ENCODE measurements around the gene ALOXE3. TPM values are rescaled to one million over a fixed set of nuclear protein-coding genes. Genes with fewer than 3 reads are reported as not detected.

ALOXE3 gene
- total RNA-seq, 1 donor from 2014 or later, result not detected

DNA sequence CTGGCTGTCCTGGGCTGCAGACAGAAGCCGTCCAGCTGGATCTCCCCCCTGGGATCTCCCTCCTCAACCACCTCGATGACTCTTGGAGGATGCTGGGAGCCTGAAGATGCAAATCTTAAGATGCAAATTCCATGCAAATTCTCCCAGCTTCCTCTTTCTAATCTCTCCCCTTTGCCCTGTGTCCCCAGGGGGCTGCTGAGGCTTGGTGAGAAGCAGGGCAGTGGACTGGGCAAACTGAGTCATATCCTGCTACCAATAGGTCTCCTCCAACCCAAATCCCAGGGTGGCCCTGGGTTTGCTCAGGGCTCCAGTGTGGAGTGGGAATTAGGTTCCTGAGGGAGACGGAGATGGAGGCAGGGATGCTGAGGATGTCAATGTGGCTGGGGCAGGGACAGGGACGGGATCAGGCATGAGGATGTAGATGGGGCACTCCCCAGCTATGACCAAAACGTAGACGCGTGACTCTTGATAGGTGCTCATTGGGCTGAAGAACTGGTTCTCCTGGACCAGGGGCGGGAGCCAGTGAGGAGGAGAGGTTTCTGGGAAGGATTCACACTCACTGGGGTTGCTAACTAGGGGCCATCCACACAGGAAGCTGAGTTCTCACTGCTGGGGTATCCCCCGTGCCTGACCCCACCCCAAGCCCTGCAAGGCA, 27.2 kb downstream of the ALOXE3 start:
- ATAC-seq (no peak), DNase-seq (no peak)
- no peak overlapping the region for H3K27ac ChIP-seq
- no peak overlapping the region for H3K4me3 ChIP-seq
- no peaks in the 10 kb centered on the region for H3K9me3 ChIP-seq
- H3K36me3 ChIP-seq, result no peaks in the 10 kb centered on the region
- no peak for TF ChIP-seq CTCF (IDR thresholded peaks at IDR 0.05)
- intact Hi-C loops (cut with DNase I), result no loop called here
- peaks cover 14% of the 10 kb centered on the region for H3K27me3 ChIP-seq
- no peaks in the 10 kb centered on the region for H3K4me1 ChIP-seq

GRCh38 chr17:8089728-8090127, 28.6 kb downstream of the ALOXE3 start:
- DNase-seq (no peak), ATAC-seq (no peak)
- no peak overlapping the region for H3K27ac ChIP-seq
- peaks cover 15% of the 10 kb centered on the region for H3K27me3 ChIP-seq
- no peaks in the 10 kb centered on the region for H3K4me1 ChIP-seq
- TF ChIP-seq CTCF (IDR thresholded peaks at IDR 0.05), result no peak
- intact Hi-C loops (cut with DNase I), result no loop called here
- no peaks in the 10 kb centered on the region for H3K9me3 ChIP-seq
- H3K4me3 ChIP-seq, result no peak overlapping the region
- H3K36me3 ChIP-seq, result no peaks in the 10 kb centered on the region

DNA sequence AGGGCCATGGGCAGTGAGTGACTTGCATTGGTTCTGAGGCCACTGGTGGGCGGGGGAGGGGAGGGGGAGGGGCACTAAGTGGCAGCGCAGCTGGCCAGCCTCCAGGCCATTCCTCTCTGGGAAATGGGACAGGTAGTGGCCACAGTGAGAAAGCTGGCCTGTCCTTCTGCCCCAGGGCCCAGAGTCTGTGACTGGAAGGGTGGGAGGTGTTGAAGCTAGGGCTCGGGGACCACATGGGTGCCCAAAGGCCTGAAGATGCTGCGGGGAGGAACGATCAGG, 30.4 kb downstream of the ALOXE3 start:
- TF ChIP-seq CTCF (IDR thresholded peaks at IDR 0.05), result no peak
- Histone ChIP-seq H3K4me1 (no peaks in the 10 kb centered on the region), H3K27me3 (peaks cover 22% of the 10 kb centered on the region), H3K4me3 (no peak overlapping the region), H3K9me3 (no peaks in the 10 kb centered on the region), H3K27ac (no peak overlapping the region), H3K36me3 (no peaks in the 10 kb centered on the region)
- ATAC-seq (no peak), DNase-seq (no peak)
- intact Hi-C loops (cut with DNase I), result no loop called here

DNA sequence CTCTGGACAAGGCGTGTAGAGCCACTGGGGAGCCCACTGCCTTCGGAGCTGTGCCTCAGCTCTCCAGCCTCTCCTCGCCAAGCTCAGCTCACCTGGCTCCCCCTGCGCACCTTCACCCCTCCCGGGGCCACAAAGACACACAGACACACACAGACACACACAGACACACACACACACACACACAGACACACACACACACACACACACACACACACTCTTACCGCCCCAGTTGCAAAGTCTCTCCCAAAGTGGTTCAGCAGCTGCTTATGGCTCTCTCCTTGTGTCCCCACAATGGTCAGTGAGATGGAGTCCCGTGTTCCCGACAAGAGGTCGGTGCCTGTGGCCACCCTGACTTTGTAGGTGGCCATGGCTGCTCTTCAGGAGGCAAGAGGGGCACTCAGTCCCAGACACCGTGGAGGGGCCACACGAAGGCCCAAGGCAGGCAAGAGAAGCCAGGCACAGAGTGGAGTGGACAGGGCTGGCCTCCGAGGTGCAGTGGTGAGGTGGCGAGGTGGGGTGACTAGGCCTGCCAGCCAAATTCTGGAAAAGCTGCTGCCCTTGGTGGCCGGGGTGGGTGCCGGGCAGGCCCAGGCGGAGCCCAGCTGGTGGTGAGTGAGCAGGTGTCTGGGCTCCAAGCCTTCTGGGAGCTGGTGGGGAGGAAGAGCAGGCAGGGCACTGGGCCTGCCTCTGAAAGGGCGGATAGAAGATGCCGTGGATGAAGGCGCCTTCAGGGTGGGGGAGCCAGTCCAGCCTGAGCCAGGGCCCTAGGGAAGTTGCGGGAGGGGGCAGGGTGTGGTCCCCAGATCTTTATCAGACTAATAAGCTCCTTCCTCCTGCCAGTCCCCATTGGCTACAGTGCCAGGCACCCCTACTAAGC, 31.0 kb downstream of the ALOXE3 start, which contains the start of gene ALOX12B:
Gene ALOX12B, minus strand, starts transcription at position 642 of the 877 bp plus-strand sequence. Its CDS starts 274 bp downstream, at position 368.
- Histone ChIP-seq H3K27me3 (peaks cover 27% of the 10 kb centered on the region), H3K27ac (no peak within 1 kb of the TSS), H3K36me3 (no peaks in the 10 kb centered on the region), H3K9me3 (no peaks in the 10 kb centered on the region), H3K4me3 (no peak within 1 kb of the TSS), H3K4me1 (no peaks in the 10 kb centered on the region)
- DNase-seq (no peak), ATAC-seq (peak; percentile 7)
- intact Hi-C loops (cut with DNase I), result no loop called here
- TF ChIP-seq CTCF (IDR thresholded peaks at IDR 0.05), result no peak

DNA sequence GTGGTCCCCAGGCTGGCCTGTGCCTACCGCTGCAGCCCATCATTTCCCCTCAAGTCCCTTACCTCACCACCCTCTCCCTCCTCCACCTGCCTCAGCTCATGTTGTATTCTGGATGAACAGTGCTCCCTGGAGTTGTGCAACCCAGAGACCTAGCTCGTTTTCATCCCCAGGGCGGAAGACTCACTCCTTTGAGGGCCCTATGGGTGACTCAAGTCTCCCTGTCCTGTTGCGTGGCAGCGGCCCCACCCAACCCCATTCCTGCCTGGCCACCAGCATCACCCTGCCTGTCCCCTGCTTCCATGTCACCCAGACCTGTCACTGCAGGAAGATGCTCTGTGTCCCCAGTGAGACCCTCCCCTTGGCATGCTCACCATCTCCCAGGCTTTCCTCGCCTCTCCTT, 34.1 kb downstream of the ALOXE3 start:
- peaks cover 42% of the 10 kb centered on the region for H3K27me3 ChIP-seq
- intact Hi-C loops (cut with DNase I), result no loop called here
- H3K9me3 ChIP-seq, result no peaks in the 10 kb centered on the region
- no peak overlapping the region for H3K4me3 ChIP-seq
- DNase-seq, result no peak
- no peak overlapping the region for H3K27ac ChIP-seq
- H3K4me1 ChIP-seq, result peaks cover 12% of the 10 kb centered on the region
- H3K36me3 ChIP-seq, result no peaks in the 10 kb centered on the region
- TF ChIP-seq CTCF (IDR thresholded peaks at IDR 0.05), result no peak
- ATAC-seq, result no peak
